Mesothelial cell of epicardium (in vitro differentiated cells): ENCODE measurements around the gene ELMO1. TPM values are rescaled to one million over a fixed set of nuclear protein-coding genes. Genes with fewer than 3 reads are reported as not detected.

Source experiments
- DNase-seq, 2 experiments: peaks; one replicate each; pipeline ENCODE4 v3.0.0; 2021; ENCODE audit warnings: low spot score in 2 of 2; ENCODE audit not compliant: unreplicated experiment in 2 of 2
- H3K27ac Mint-ChIP-seq: 2 replicates; pipeline ENCODE4 v1.8.0; 2021; ENCODE audit warnings: mixed read lengths
- H3K27me3 Mint-ChIP-seq: 2 replicates; pipeline ENCODE4 v1.8.0; 2021; ENCODE audit warnings: low read depth, mixed read lengths
- H3K36me3 Mint-ChIP-seq: 2 replicates; pipeline ENCODE4 v1.8.0; 2021; ENCODE audit warnings: mixed read lengths
- H3K4me1 Mint-ChIP-seq: 2 replicates; pipeline ENCODE4 v1.8.0; 2021; ENCODE audit warnings: mixed read lengths
- H3K4me3 Mint-ChIP-seq: 2 replicates; pipeline ENCODE4 v1.8.0; 2021; ENCODE audit warnings: mild to moderate bottlenecking, moderate library complexity, mixed read lengths
- H3K9me3 Mint-ChIP-seq: 2 replicates; pipeline ENCODE4 v1.8.0; 2021; ENCODE audit warnings: mixed read lengths
- total RNA-seq: library from RNA; stranded (reverse); gene quantifications from 3 replicates; pipeline ENCODE4 v1.2.1, GENCODE V29; 2021
- TF ChIP-seq, protein P1 (sequence below): fragments of 200-600 bp; sonication (generic); IDR thresholded peaks from one replicate; pipeline ENCODE4 v1.5.0; 2021; ENCODE audit warnings: antibody characterized with exemption; ENCODE audit not compliant: unreplicated experiment

Gene ELMO1
- total RNA-seq, 1 donor from 2014 or later, result 9.6 TPM

DNA sequence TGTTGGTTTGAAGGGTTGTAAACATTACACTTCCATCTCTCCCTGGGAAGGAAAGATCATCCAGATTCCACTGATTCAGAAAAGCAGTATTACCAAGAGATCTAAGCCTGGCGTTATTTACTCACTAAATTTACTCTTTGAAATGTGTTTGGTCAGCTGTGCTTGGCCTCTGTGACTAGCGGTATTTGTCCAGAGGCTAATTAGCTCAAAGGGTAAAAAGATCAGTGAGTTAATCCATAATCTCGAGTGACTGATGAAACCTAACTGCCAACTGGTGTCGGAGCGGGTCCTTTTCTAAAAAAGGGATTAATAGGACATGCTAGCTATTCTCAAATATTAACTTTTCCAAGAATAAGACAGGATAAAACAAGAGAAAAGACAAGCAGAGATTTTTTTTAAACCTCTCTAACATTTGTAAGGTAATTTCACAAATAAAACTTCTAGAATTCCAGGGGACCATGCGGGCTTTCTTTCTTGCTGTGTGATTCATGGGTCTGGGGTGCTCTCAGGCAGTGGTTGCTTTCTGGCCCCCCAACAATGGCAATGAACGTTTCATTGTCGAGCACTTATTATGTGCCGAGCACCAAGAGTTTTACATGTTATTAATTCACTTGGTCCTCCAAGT is 477.0 kb downstream of the ELMO1 start:
- TF ChIP-seq, protein P1, sequence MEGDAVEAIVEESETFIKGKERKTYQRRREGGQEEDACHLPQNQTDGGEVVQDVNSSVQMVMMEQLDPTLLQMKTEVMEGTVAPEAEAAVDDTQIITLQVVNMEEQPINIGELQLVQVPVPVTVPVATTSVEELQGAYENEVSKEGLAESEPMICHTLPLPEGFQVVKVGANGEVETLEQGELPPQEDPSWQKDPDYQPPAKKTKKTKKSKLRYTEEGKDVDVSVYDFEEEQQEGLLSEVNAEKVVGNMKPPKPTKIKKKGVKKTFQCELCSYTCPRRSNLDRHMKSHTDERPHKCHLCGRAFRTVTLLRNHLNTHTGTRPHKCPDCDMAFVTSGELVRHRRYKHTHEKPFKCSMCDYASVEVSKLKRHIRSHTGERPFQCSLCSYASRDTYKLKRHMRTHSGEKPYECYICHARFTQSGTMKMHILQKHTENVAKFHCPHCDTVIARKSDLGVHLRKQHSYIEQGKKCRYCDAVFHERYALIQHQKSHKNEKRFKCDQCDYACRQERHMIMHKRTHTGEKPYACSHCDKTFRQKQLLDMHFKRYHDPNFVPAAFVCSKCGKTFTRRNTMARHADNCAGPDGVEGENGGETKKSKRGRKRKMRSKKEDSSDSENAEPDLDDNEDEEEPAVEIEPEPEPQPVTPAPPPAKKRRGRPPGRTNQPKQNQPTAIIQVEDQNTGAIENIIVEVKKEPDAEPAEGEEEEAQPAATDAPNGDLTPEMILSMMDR, result no peak
- no peak for DNase-seq
- Mint-ChIP-seq H3K27ac (no peak overlapping the region), H3K36me3 (no peaks in the 10 kb centered on the region), H3K4me3 (no peak overlapping the region), H3K27me3 (no peaks in the 10 kb centered on the region), H3K9me3 (no peaks in the 10 kb centered on the region), H3K4me1 (peaks cover 1% of the 10 kb centered on the region)

DNA sequence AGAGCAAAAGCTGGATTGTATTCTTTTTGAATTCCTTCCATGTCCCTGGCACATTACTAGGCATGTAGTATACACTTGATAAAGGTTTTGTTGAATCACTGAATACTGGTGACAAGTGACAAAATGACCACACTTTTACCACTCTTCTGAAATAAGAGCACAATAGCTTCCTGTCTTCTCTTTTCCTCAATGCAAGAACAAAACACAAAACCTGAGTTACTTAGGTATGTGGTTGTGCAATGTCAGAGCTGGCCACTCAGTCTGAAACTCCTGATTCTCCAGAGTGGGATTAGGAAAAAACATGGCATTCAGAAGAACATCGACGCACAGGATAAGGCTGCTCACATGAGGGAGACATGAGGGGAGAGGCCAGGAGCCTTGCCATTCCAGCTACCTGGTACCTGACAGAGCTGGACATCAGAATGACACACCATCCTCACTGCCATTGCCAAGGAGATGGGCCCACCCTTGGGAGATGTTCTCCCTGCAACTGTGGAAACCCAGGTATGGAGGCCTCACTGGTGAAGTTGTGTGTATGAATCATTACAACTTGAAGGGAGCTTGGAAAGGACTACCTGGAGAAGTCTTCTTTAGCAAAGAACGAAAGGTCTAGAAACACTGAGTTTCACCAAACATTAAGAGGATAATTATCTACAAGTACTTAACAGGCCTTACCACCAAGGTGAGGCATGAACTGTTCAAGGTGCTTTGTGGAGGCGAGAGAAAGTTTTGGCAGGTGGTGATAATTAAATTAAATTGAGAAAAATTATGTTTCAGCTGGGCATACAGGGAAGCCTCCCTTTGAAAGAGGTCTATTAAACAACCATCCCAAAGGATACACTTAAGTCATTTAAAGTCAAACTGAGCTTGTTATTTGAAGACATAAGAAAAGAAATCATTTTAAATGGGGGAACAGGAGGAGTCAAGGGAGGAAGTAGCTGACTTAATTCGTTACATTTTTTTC is 477.8 kb downstream of the ELMO1 start:
- no peak overlapping the region for H3K27ac Mint-ChIP-seq
- TF ChIP-seq, protein P1, result no peak
- no peak overlapping the region for H3K4me3 Mint-ChIP-seq
- no peaks in the 10 kb centered on the region for H3K36me3 Mint-ChIP-seq
- DNase-seq, result no peak
- H3K27me3 Mint-ChIP-seq, result no peaks in the 10 kb centered on the region
- no peaks in the 10 kb centered on the region for H3K9me3 Mint-ChIP-seq
- H3K4me1 Mint-ChIP-seq, result peaks cover 9% of the 10 kb centered on the region

DNA sequence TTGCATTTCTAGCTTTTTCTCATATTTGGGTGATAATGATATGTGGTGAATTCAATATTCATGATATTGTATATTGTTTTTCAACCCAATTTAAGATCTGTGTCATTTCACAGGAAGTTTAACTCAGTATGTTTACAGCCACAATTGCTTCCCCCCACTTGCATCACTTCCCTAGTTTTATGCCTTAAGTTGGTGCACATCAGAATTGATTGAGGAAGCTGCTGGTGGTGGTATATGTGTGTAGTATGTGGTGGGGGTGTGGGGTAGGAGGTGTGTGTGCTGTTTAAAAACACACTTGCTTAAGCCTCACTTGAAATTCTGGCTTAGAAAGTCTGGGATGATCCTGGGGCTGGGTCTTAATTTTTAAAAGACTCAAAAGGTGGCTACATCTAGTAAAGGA is 479.3 kb downstream of the ELMO1 start:
- peaks cover 18% of the 10 kb centered on the region for H3K4me1 Mint-ChIP-seq
- H3K4me3 Mint-ChIP-seq, result no peak overlapping the region
- no peak for DNase-seq
- TF ChIP-seq, protein P1, result no peak
- no peaks in the 10 kb centered on the region for H3K9me3 Mint-ChIP-seq
- no peaks in the 10 kb centered on the region for H3K36me3 Mint-ChIP-seq
- no peak overlapping the region for H3K27ac Mint-ChIP-seq
- no peaks in the 10 kb centered on the region for H3K27me3 Mint-ChIP-seq

DNA sequence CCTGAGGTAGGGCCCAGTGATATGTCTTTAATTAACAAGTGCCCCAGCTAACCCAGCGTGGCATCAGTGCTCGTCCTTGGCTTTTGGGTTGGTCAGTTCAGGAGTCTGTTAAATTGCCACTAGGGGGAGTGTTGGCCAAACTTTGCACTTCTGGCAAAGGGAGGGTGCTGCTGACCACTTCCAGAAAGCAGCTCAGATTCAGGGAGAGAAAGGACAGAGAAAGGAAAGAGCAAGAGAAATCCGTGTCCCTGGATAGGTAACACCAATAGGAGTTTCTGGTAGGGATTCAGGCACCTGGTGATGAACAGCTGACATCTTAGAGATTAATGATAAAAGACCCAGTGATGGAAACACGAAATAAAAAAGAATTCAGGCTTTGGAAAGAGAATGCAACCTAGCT is 481.3 kb downstream of the ELMO1 start:
- H3K27me3 Mint-ChIP-seq, result no peaks in the 10 kb centered on the region
- TF ChIP-seq, protein P1, result peak; percentile 74
- H3K27ac Mint-ChIP-seq, result no peak overlapping the region
- H3K4me1 Mint-ChIP-seq, result peaks cover 19% of the 10 kb centered on the region
- H3K4me3 Mint-ChIP-seq, result no peak overlapping the region
- DNase-seq, result no peak
- no peaks in the 10 kb centered on the region for H3K9me3 Mint-ChIP-seq
- no peaks in the 10 kb centered on the region for H3K36me3 Mint-ChIP-seq

DNA sequence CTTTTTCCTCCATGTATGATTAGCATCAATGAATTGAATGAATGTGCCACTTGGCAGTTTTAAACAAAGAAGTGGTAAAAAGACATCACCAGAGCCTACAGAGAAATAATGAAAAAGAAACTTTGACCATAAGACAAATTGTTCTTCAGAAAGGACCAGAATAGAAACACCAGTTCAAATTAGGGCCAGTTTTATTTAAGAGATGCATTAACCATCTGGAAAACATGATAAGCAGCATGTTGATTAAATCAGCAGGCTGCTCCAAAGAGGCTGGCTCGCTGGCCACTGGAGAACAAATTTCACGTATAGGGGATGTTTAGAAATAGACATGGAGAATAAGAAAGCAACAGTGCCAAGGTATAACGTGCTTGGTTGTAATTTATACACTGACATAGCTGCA is 482.0 kb downstream of the ELMO1 start:
- H3K27ac Mint-ChIP-seq, result peak overlapping the region; percentile 47
- H3K9me3 Mint-ChIP-seq, result no peaks in the 10 kb centered on the region
- H3K4me1 Mint-ChIP-seq, result peaks cover 26% of the 10 kb centered on the region
- no peaks in the 10 kb centered on the region for H3K27me3 Mint-ChIP-seq
- DNase-seq, result no peak
- no peaks in the 10 kb centered on the region for H3K36me3 Mint-ChIP-seq
- no peak overlapping the region for H3K4me3 Mint-ChIP-seq
- TF ChIP-seq, protein P1, result no peak
